IMR-90 (cell line): ENCODE measurements around the gene MICAL2. TPM values are rescaled to one million over a fixed set of nuclear protein-coding genes. Genes with fewer than 3 reads are reported as not detected.

Experiments used
- ATAC-seq: fragments of 200-7000 bp; cut with Tn5 transposase; 2 replicates; pipeline ENCODE4 v1.9.1; 2020; ENCODE audit warnings: low read depth, mild to moderate bottlenecking, moderate library complexity
- BruUV-seq: library from RNA; stranded (reverse); fragments of 400-500 nt; replicated peaks from 2 replicates; lab custom pipeline; 2021; lab: Mats Ljungman, UMichigan
- CTCF ChIA-PET: fragments of 300-600 bp; formaldehyde crosslinking; extraction: SDS; loops from one replicate; lab custom pipeline; 2021; ENCODE audit warnings: antibody characterized with exemption; lab: Yijun Ruan, JAX
- POLR2A ChIA-PET: fragments of 300-600 bp; sonication (Branson Sonifier 250); formaldehyde crosslinking; loops from one replicate; lab custom pipeline; 2022; ENCODE audit warnings: antibody characterized with exemption; ENCODE audit not compliant: unreplicated experiment; lab: Charles Lee
- DNase-seq: peaks from one replicate; pipeline ENCODE4 v3.0.0; 2013
- H2AFZ ChIP-seq: replicated peaks from 2 replicates; pipeline ENCODE3; 2013; ENCODE audit warnings: low read length, mild to moderate bottlenecking; ENCODE audit not compliant: poor library complexity
- H2AK5ac ChIP-seq: 2 replicates; pipeline ENCODE4 v1.6.1; 2013; ENCODE audit warnings: low read depth, low read length, inconsistent platforms
- H2AK9ac ChIP-seq: replicated peaks from 2 replicates; pipeline ENCODE3; 2013; ENCODE audit warnings: mild to moderate bottlenecking, low read depth, low read length, moderate library complexity; ENCODE audit not compliant: poor library complexity
- H2BK120ac ChIP-seq: 2 replicates; pipeline ENCODE4 v1.6.1; 2013; ENCODE audit warnings: low read depth, low read length, inconsistent platforms
- H2BK15ac ChIP-seq: 3 replicates; pipeline ENCODE4 v1.6.1; 2013; ENCODE audit warnings: low read depth, low read length, inconsistent platforms
- H2BK20ac ChIP-seq: 2 replicates; pipeline ENCODE4 v1.6.1; 2013; ENCODE audit warnings: low read depth, mild to moderate bottlenecking, inconsistent platforms, low read length, moderate library complexity
- H2BK5ac ChIP-seq: 2 replicates; pipeline ENCODE4 v1.6.1; 2013; ENCODE audit warnings: mild to moderate bottlenecking, low read depth, low read length, inconsistent platforms; ENCODE audit not compliant: poor library complexity, severe bottlenecking
- H3K14ac ChIP-seq: replicated peaks from 2 replicates; pipeline ENCODE4 v1.6.1; 2013; ENCODE audit warnings: low read depth, low read length, inconsistent platforms
- H3K18ac ChIP-seq: 2 replicates; pipeline ENCODE4 v1.6.1; 2013; ENCODE audit warnings: low read depth, low read length, control low read depth
- H3K23ac ChIP-seq: 2 replicates; pipeline ENCODE4 v1.6.1; 2013; ENCODE audit warnings: low read depth, low read length, inconsistent platforms
- H3K27ac ChIP-seq: 2 replicates; pipeline ENCODE4 v1.5.1; 2013; ENCODE audit warnings: mild to moderate bottlenecking, control low read depth, low read length; ENCODE audit not compliant: insufficient read depth
- H3K27me3 ChIP-seq: 2 replicates; pipeline ENCODE4 v1.6.1; 2013; ENCODE audit warnings: low read length; ENCODE audit not compliant: control insufficient read depth, insufficient read depth
- H3K36me3 ChIP-seq: 2 replicates; pipeline ENCODE4 v1.6.1; 2013; ENCODE audit warnings: low read length, mixed read lengths; ENCODE audit not compliant: control insufficient read depth, insufficient read depth
- H3K4ac ChIP-seq: 2 replicates; pipeline ENCODE4 v1.6.1; 2013; ENCODE audit warnings: low read depth, low read length, inconsistent platforms
- H3K4me1 ChIP-seq: 2 replicates; pipeline ENCODE4 v1.6.1; 2013; ENCODE audit warnings: low read length, mixed read lengths; ENCODE audit not compliant: control insufficient read depth, insufficient read depth
- H3K4me2 ChIP-seq: 2 replicates; pipeline ENCODE4 v1.6.1; 2013; ENCODE audit warnings: low read depth, mild to moderate bottlenecking, control low read depth, low read length, moderate library complexity
- H3K4me3 ChIP-seq: 2 replicates; pipeline ENCODE4 v1.5.1; 2013; ENCODE audit warnings: low read depth, mild to moderate bottlenecking, control low read depth, low read length, moderate library complexity; ENCODE audit not compliant: insufficient read depth
- H3K56ac ChIP-seq: 2 replicates; pipeline ENCODE4 v1.6.1; 2013; ENCODE audit warnings: low read length, inconsistent platforms; ENCODE audit not compliant: insufficient read depth; ENCODE audit errors: extremely low read depth
- H3K79me1 ChIP-seq, 2 experiments: 2 replicates each; pipeline ENCODE4 v1.6.1; 2013; ENCODE audit warnings: low read length in 2 of 2, inconsistent platforms in 1 of 2, low read depth in 1 of 2
- H3K9ac ChIP-seq: 2 replicates; pipeline ENCODE4 v1.6.1; 2013; ENCODE audit warnings: low read depth, low read length, control low read depth
- H3K9me1 ChIP-seq: 2 replicates; pipeline ENCODE4 v1.6.1; 2013; ENCODE audit warnings: low read length, inconsistent platforms; ENCODE audit not compliant: insufficient read depth
- H3K9me3 ChIP-seq: 2 replicates; pipeline ENCODE4 v1.6.1; 2013; ENCODE audit warnings: low read length; ENCODE audit not compliant: control insufficient read depth, insufficient read depth
- H4K20me1 ChIP-seq: 2 replicates; pipeline ENCODE4 v1.6.1; 2013; ENCODE audit warnings: low read length, inconsistent platforms; ENCODE audit not compliant: insufficient read depth
- H4K5ac ChIP-seq: 2 replicates; pipeline ENCODE4 v1.6.1; 2013; ENCODE audit warnings: mild to moderate bottlenecking, low read depth, low read length, control low read depth
- H4K8ac ChIP-seq, 2 experiments: 2 replicates each; pipeline ENCODE4 v1.6.1; 2013; ENCODE audit warnings: low read depth in 2 of 2, low read length in 2 of 2, control low read depth in 1 of 2, inconsistent platforms in 1 of 2
- H4K91ac ChIP-seq: 2 replicates; pipeline ENCODE4 v1.6.1; 2013; ENCODE audit warnings: low read depth, low read length, inconsistent platforms; ENCODE audit not compliant: insufficient read depth
- BHLHE40 ChIP-seq: fragments of 150-350 bp; IDR thresholded peaks from 2 replicates; pipeline ENCODE4 v1.6.1; 2016; ENCODE audit warnings: mild to moderate bottlenecking, low read depth, low read length
- CEBPB ChIP-seq: IDR thresholded peaks from 2 replicates; pipeline ENCODE4 v1.6.1; 2012; ENCODE audit warnings: low read depth, low read length, improper control_type of control experiment
- CHD1 ChIP-seq: IDR thresholded peaks from 2 replicates; pipeline ENCODE4 v1.6.1; 2012; ENCODE audit warnings: low read depth, low read length, improper control_type of control experiment
- CTCF ChIP-seq: conservative IDR thresholded peaks from 2 replicates; pipeline ENCODE4 v1.5.1; 2012; ENCODE audit warnings: mild to moderate bottlenecking, low read depth, low read length, improper control_type of control experiment
- ELK1 ChIP-seq: fragments of 150-350 bp; IDR thresholded peaks from 2 replicates; pipeline ENCODE4 v1.6.1; 2016; ENCODE audit warnings: low read depth, mild to moderate bottlenecking, low read length, moderate library complexity, borderline replicate concordance
- FOS ChIP-seq: fragments of 150-350 bp; IDR thresholded peaks from 2 replicates; pipeline ENCODE4 v1.6.1; 2016; ENCODE audit warnings: low read depth, low read length
- MAFK ChIP-seq: IDR thresholded peaks from 2 replicates; pipeline ENCODE4 v1.6.1; 2012; ENCODE audit warnings: low read depth, low read length, improper control_type of control experiment
- MAZ ChIP-seq: IDR thresholded peaks from 2 replicates; pipeline ENCODE4 v1.6.1; 2012; ENCODE audit warnings: low read depth, mild to moderate bottlenecking, low read length, improper control_type of control experiment, moderate library complexity, borderline replicate concordance
- MXI1 ChIP-seq: IDR thresholded peaks from 2 replicates; pipeline ENCODE4 v1.6.1; 2012; ENCODE audit warnings: low read depth, mild to moderate bottlenecking, low read length, moderate library complexity, borderline replicate concordance
- NFE2L2 ChIP-seq: fragments of 150-350 bp; IDR thresholded peaks from 2 replicates; pipeline ENCODE4 v1.6.1; 2016; ENCODE audit warnings: low read depth, mild to moderate bottlenecking, low read length
- POLR2A ChIP-seq: IDR thresholded peaks from 2 replicates; pipeline ENCODE4 v1.6.1; 2012; ENCODE audit warnings: mild to moderate bottlenecking, low read depth, low read length
- RAD21 ChIP-seq: IDR thresholded peaks from 2 replicates; pipeline ENCODE4 v1.6.1; 2012; ENCODE audit warnings: low read length, improper control_type of control experiment
- RCOR1 ChIP-seq: IDR thresholded peaks from 2 replicates; pipeline ENCODE4 v1.6.1; 2012; ENCODE audit warnings: mild to moderate bottlenecking, low read length, improper control_type of control experiment; ENCODE audit not compliant: insufficient replicate concordance
- RFX5 ChIP-seq: IDR thresholded peaks from 2 replicates; pipeline ENCODE4 v1.8.0; 2012; ENCODE audit warnings: low read depth, mild to moderate bottlenecking, low read length, moderate library complexity
- SMC3 ChIP-seq: fragments of 150-350 bp; IDR thresholded peaks from 2 replicates; pipeline ENCODE4 v1.6.1; 2016; ENCODE audit warnings: low read depth, mild to moderate bottlenecking, antibody characterized with exemption, low read length, moderate library complexity
- USF2 ChIP-seq: fragments of 150-350 bp; IDR thresholded peaks from 2 replicates; pipeline ENCODE4 v1.6.1; 2017; ENCODE audit warnings: mild to moderate bottlenecking, antibody characterized with exemption, low read length, low read depth
- WGBS, 2 experiments: methylation state at CpG; one replicate each; pipeline versions ENCODE4 v1.1.5 to v1.1.7; 2013; ENCODE audit warnings: missing lambda C conversion rate in 2 of 2; ENCODE audit not compliant: insufficient read length in 1 of 2; ENCODE audit errors: extremely low coverage in 2 of 2; 5-methylcytosine and 5-hydroxymethylcytosine counted together
- dilution Hi-C: fragments of 300-500 bp; cut with HindIII; formaldehyde crosslinking; loops from one replicate; pipeline ENCODE4 v1.14.3; 2018; ENCODE audit warnings: low sequenced_read_pairs; ENCODE audit not compliant: unreplicated experiment
- in situ Hi-C: fragments of 300-500 bp; cut with MboI; formaldehyde crosslinking; loops from 3 replicates; pipeline ENCODE4 v1.14.3; 2019; ENCODE audit warnings: low sequenced_read_pairs, inconsistent platforms, mixed read lengths
- intact Hi-C: fragments of 100-400 bp; cut with micrococcal nuclease; formaldehyde crosslinking; loops from 2 replicates; pipeline ENCODE4 v1.10.0; 2022
- polyA plus RNA-seq, 3 experiments: library from polyadenylated mRNA; depleted of rRNA; stranded (reverse); fragments of >200 nt; gene quantifications; 2 replicates each; pipeline ENCODE4 v1.2.3, GENCODE V29; 2012; ENCODE audit warnings: low replicate concordance in 1 of 3
- total RNA-seq: library from RNA; depleted of rRNA; stranded (reverse); fragments of >200 nt; gene quantifications from 2 replicates; pipeline ENCODE4 v1.2.3, GENCODE V29; 2012

Gene MICAL2
- total and polyA plus RNA-seq, 2 of the 4 experiments (the other 2 are of a cell fraction), result 170 to 336 TPM

- H4K91ac ChIP-seq, result no peak overlapping the region
- no peak overlapping the region for H2BK5ac ChIP-seq
- no TSS peak for BruUV-seq
- H3K56ac ChIP-seq, result no peak overlapping the region
- peaks cover 6% of the 10 kb centered on the region; the same call in 1 of the 2 replicates for H3K4me1 ChIP-seq
- WGBS, 2 experiments, result 100% methylated on average over 1 of the region's 7 CpGs; no CpG with 5 or more reads in 1 of the 2 experiments
- H3K4me2 ChIP-seq, result no peak overlapping the region
- H2BK120ac ChIP-seq, result no peak overlapping the region
- peaks cover 20% of the 10 kb centered on the region for H3K9me1 ChIP-seq
- H3K4ac ChIP-seq, result no peak overlapping the region
- H3K27ac ChIP-seq, result no peak overlapping the region
- CTCF ChIA-PET, result no interaction called here
- H3K9me3 ChIP-seq, result no peaks in the 10 kb centered on the region
- H3K27me3 ChIP-seq, result no peaks in the 10 kb centered on the region
- H2BK20ac ChIP-seq, result no peak overlapping the region
- no peak overlapping the region for H4K8ac ChIP-seq
- no peak overlapping the region for H2AK5ac ChIP-seq
- no peak overlapping the region for H3K18ac ChIP-seq
- no peak overlapping the region for H3K23ac ChIP-seq
- H4K20me1 ChIP-seq, result no peaks in the 10 kb centered on the region
- H2AFZ ChIP-seq, result no peak overlapping the region
- H4K5ac ChIP-seq, result no peak overlapping the region
- H3K36me3 ChIP-seq, result peaks cover 68% of the 10 kb centered on the region
- intact Hi-C loops, result no loop called here
- in situ Hi-C loops, result loop anchor here (25.0 kb wide), 1 partner anchor 1473 kb away; no protein-coding TSS in a partner anchor
- DNase-seq (no peak), ATAC-seq (no peak)
- H3K14ac ChIP-seq, result no peak overlapping the region
- dilution Hi-C loops, result no loop called here
- no peak for TF ChIP-seq CTCF
- no peak for TF ChIP-seq MAZ
- TF ChIP-seq RCOR1, result no peak
- TF ChIP-seq FOS, result no peak
- TF ChIP-seq RFX5, result no peak
- TF ChIP-seq POLR2A, result no peak
- TF ChIP-seq NFE2L2, result no peak
- TF ChIP-seq MAFK, result no peak
- TF ChIP-seq CEBPB, result no peak
- TF ChIP-seq SMC3, result no peak
- no peak for TF ChIP-seq BHLHE40
- no peak for TF ChIP-seq USF2
- TF ChIP-seq MXI1, result no peak
- no peak for TF ChIP-seq ELK1
- TF ChIP-seq RAD21, result no peak
- no peak for TF ChIP-seq CHD1
- H2BK15ac ChIP-seq, result no peak overlapping the region
- POLR2A ChIA-PET, result no interaction called here
- H3K79me1 ChIP-seq, result peaks cover 19 to 71% of the 10 kb centered on the region in 2 experiments
- no peak overlapping the region for H3K9ac ChIP-seq
- H2AK9ac ChIP-seq, result no peak overlapping the region
- no peak overlapping the region for H3K4me3 ChIP-seq
These were observed 149.6 kb downstream of the MICAL2 start for GRCh38 chr11:12259956-12260355.
